ENCODE measurements around the gene TAAR1. TPM values are rescaled to one million over a fixed set of nuclear protein-coding genes. Genes with fewer than 3 reads are reported as not detected.

TAAR1 gene
- total RNA-seq, 1 donor from 2014 or later: not detected

- no peak for TF ChIP-seq POLR2A (IDR thresholded peaks at IDR 0.05)
- no peak for TF ChIP-seq POLR2AphosphoS5 (IDR thresholded peaks at IDR 0.05; ENCODE audit: insufficient read depth in 1 of 2, low read depth in 1 of 2)
- no peak for TF ChIP-seq CTCF (IDR thresholded peaks at IDR 0.05)
- H3K36me3 ChIP-seq: no peaks in the 10 kb centered on the region
- intact Hi-C loops (cut with DNase I): no loop called here
- DNase-seq (ENCODE audit: extremely low spot score in 2 of 2): no peak
- H3K9me3 ChIP-seq: no peaks in the 10 kb centered on the region
- H3K27me3 ChIP-seq: no peaks in the 10 kb centered on the region
- H3K27ac ChIP-seq: no peak overlapping the region
- no peak overlapping the region for H3K4me3 ChIP-seq
- no peaks in the 10 kb centered on the region for H3K4me1 ChIP-seq
These were observed 36.8 kb upstream of the TAAR1 start for GRCh38 chr6:132695773-132696172.

GRCh38 chr6:132693478-132693877, 34.5 kb upstream of the TAAR1 start:
- no peaks in the 10 kb centered on the region for H3K27me3 ChIP-seq
- DNase-seq (ENCODE audit: extremely low spot score in 2 of 2): no peak
- intact Hi-C loops (cut with DNase I): no loop called here
- H3K4me1 ChIP-seq: no peaks in the 10 kb centered on the region
- H3K4me3 ChIP-seq: no peak overlapping the region
- H3K9me3 ChIP-seq: no peaks in the 10 kb centered on the region
- no peaks in the 10 kb centered on the region for H3K36me3 ChIP-seq
- TF ChIP-seq POLR2AphosphoS5 (IDR thresholded peaks at IDR 0.05; ENCODE audit: insufficient read depth in 1 of 2, low read depth in 1 of 2): no peak
- no peak for TF ChIP-seq CTCF (IDR thresholded peaks at IDR 0.05)
- no peak for TF ChIP-seq POLR2A (IDR thresholded peaks at IDR 0.05)
- no peak overlapping the region for H3K27ac ChIP-seq

GRCh38 chr6:132690678-132691077, 31.7 kb upstream of the TAAR1 start:
- Histone ChIP-seq H3K4me3 (no peak overlapping the region), H3K27me3 (no peaks in the 10 kb centered on the region), H3K36me3 (no peaks in the 10 kb centered on the region), H3K4me1 (no peaks in the 10 kb centered on the region), H3K9me3 (no peaks in the 10 kb centered on the region), H3K27ac (no peak overlapping the region)
- TF ChIP-seq POLR2A (IDR thresholded peaks at IDR 0.05) (no peak), POLR2AphosphoS5 (IDR thresholded peaks at IDR 0.05; ENCODE audit: insufficient read depth in 1 of 2, low read depth in 1 of 2) (no peak), CTCF (IDR thresholded peaks at IDR 0.05) (no peak)
- no peak for DNase-seq (ENCODE audit: extremely low spot score in 2 of 2)
- intact Hi-C loops (cut with DNase I): no loop called here

- DNase-seq (ENCODE audit: extremely low spot score in 2 of 2): no peak
- Histone ChIP-seq H3K36me3 (no peaks in the 10 kb centered on the region), H3K9me3 (no peaks in the 10 kb centered on the region), H3K4me3 (no peak overlapping the region), H3K27me3 (no peaks in the 10 kb centered on the region), H3K4me1 (no peaks in the 10 kb centered on the region), H3K27ac (no peak overlapping the region)
- TF ChIP-seq POLR2AphosphoS5 (IDR thresholded peaks at IDR 0.05; ENCODE audit: insufficient read depth in 1 of 2, low read depth in 1 of 2) (no peak), POLR2A (IDR thresholded peaks at IDR 0.05) (no peak), CTCF (IDR thresholded peaks at IDR 0.05) (no peak)
- intact Hi-C loops (cut with DNase I): no loop called here
These were observed 28.3 kb upstream of the TAAR1 start for GRCh38 chr6:132687306-132687705.

GRCh38 chr6:132686531-132686930, 27.5 kb upstream of the TAAR1 start:
- no peaks in the 10 kb centered on the region for H3K36me3 ChIP-seq
- H3K27me3 ChIP-seq: no peaks in the 10 kb centered on the region
- no peak for TF ChIP-seq POLR2A (IDR thresholded peaks at IDR 0.05)
- TF ChIP-seq POLR2AphosphoS5 (IDR thresholded peaks at IDR 0.05; ENCODE audit: insufficient read depth in 1 of 2, low read depth in 1 of 2): no peak
- no peak for TF ChIP-seq CTCF (IDR thresholded peaks at IDR 0.05)
- no peak overlapping the region for H3K27ac ChIP-seq
- DNase-seq (ENCODE audit: extremely low spot score in 2 of 2): no peak
- H3K4me3 ChIP-seq: no peak overlapping the region
- no peaks in the 10 kb centered on the region for H3K4me1 ChIP-seq
- intact Hi-C loops (cut with DNase I): no loop called here
- no peaks in the 10 kb centered on the region for H3K9me3 ChIP-seq
